ENCODE data around the gene PPM1H.
"Not testable (repeated sequence)": the region's sequence is repeated elsewhere in the genome, so short reads cannot be mapped to it uniquely, and the experiment has no call there.

Gene PPM1H

GRCh38 chr12:62943779-62944395 is 8.9 kb upstream of the PPM1H start:
- DNase-seq: no peak

DNA sequence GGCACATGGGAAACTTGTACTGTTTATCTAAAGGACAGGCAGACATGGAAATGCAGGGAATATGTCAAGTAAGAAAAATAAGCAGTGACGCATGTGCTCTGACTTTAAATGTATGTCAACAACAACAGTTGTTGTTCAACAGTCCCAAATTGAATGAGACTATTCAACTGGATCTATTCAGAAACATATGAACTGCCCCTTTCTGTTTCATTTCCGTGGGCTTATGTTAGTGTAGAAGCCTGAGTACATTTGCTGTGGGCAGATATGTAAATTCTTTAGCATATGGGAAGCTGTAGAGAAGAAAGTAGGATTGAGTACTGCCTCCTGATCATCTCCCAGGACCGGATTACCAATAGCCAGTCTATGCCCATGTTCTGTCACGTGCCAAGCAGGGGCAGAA is 7.4 kb upstream of the PPM1H start:
- not testable (repeated sequence) for DNase-seq

DNA sequence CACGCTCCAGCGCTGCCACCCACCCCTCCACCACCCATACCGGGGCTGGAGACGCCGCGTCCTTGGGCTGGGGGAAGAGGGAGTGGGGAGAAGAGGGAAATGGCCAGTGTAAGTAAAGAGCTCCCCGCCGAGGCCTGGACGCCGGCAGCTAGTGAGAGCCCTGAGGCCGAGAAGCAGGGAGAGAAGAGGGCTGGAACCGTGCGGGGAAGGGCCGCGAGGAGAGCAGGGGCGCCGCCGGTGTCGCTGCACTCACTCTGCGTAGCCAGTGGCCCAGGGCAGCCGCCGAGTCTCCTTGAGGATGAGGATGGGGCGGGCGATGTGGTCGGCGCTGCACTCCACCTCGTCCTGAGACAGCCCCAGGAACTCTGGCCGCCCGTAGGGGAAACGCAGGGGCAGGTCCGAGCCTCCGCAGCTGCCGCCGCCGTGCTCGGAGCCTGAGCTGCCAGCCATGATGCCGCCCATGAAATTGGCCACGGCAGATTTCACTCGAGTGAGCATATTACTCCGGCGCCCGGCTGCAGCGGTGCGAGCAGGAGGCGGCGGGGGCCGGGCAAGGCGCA is 631 bp downstream of the PPM1H start:
- peak; percentile 42 for DNase-seq

- no peak for DNase-seq
Measured at GRCh38 chr12:62933602-62934238, 1.2 kb downstream of the PPM1H start.

DNA sequence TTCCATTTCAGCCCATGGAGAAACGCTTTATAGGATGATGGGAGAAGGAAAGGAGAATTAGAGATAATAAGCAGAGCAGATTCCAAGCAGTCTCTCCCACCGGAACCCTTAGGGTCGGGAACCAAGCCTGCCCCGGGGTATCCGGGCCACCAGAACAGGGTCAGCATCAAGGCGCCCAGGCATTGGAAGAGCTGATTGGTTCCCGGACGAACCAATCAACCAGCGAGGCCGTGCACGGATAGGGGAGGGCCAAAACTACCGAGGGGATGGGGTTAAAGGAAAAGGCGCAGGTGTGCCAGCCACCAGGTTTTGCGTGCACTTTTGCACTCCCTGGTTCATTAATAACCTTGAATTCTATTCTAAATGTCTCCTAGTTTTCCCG is 1.7 kb downstream of the PPM1H start:
- DNase-seq: peak; percentile 78

DNA sequence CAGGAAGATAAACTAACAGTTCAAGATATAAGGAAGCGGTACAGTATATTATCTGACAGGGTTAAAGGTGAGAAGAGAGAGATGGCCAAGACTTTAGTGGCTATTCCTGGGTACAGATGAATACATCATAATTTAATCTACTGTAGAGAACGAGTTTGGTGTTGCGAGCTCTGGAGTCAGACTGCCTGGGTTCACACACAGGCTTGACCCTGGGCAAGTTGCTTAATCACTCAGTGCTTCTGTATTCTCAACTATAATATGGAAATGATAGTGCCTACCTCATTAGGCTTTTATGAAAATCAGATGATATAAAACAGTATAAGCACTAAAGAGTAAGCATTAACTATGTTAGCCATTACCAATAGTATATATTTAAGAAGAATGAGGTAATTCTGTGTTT is 3.5 kb downstream of the PPM1H start:
- DNase-seq: no peak

DNA sequence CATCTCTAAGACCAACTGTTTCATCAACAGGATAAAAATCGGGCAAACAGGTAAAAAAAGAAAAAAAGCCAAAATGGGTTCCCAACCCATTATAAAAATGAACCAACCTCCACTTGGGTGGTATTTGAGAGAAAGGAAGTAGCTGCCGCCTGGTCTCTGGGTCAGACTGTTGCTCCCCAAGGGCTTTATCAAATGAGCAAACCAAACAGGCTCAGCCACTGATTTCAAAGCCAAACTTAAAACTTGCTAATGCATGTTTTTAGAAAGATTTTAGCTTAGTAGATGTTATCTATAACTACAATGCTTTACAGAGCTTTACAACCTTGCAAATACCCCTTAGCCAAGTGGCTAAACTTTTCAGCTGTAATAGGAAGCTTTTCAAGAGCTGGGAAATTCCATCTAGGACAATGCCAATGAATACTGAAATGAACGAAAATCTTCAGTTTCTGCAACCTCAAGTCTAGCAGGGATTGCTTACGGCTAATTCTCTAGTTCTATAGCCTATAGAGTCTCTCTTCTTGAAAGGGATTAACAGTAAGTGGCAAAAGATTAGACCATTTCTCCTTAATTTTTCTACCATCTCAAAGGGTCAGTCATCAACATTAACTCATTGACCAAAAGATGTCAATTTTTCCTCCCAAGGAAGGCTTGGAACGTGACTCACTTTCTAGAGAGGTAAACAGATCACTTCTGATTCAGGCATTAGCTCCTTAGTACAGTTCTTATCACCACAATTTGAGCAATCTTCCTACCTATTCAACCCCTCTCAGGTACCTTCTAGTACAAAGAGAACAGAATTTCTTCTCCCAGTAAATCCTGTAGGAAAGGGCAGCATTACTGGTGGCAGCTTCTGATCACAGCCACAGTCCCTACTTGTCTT is 4.2 kb downstream of the PPM1H start:
- DNase-seq: no peak

DNA sequence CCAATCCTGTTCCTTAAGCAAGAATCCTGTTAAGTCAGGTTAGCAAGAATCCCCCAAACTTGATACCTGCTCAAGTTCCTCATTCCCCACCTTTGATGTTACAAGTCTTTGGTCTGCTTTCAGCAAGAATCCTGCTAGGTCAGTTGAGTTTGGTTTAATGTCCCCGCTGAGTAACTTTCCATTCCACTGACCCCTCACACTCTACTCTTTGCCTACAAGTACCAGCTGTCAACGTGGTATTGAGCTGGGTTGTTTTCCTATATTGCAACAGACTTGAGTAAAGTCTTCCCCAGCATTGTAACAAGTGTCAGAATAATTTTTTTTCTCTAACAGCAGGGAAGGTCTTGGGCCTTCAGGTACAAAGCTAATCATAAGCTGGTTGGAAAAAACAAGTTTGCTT is 6.3 kb downstream of the PPM1H start:
- DNase-seq: no peak

GRCh38 chr12:62925680-62926079 is 9.3 kb downstream of the PPM1H start:
- DNase-seq: no peak

DNA sequence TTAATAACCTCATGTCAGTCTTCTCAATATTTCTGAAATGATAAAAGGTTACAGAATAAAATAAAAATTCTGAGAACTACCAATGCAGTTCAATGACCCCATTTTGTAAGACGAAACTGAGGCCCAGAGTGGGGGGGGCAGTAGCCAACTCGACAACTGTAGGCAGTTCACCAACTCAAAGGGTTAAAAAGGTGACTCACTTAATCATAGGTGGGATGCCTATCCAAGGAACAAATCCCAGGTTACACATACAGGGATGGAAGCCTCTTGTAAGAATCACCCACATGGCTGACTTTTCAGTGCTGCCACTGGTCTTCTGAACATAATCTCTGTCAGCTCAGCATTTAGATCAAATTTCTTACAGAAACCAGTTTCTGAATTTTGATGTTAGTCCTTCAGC is 10.9 kb downstream of the PPM1H start:
- DNase-seq: no peak

DNA sequence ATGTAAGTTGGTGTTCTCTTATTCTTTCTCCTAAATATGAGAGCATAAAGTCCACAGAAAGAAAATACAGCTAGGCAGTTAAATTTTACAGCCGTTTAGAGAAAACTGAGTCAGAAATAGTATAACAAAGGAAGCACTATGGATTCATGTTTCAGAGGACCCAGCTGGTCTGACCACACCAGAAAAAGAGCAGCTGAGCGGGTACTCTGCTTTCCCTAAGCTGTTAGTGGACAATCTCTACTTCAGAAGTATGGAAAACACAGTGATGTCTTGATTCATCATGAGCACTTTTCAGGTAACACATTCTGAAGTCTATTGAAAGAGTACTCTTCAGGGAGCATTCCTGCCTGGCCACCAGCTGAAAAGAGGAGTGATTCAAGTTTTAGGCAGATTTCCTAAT is 12.4 kb downstream of the PPM1H start:
- DNase-seq: peak; percentile 21

GRCh38 chr12:62919838-62920237 is 15.1 kb downstream of the PPM1H start:
- peak; percentile 91 for DNase-seq

- DNase-seq: no peak
Measured at GRCh38 chr12:62917926-62918325, 17.0 kb downstream of the PPM1H start.

- peak; percentile 87 for DNase-seq
Measured at GRCh38 chr12:62916632-62917425, 18.1 kb downstream of the PPM1H start.

DNA sequence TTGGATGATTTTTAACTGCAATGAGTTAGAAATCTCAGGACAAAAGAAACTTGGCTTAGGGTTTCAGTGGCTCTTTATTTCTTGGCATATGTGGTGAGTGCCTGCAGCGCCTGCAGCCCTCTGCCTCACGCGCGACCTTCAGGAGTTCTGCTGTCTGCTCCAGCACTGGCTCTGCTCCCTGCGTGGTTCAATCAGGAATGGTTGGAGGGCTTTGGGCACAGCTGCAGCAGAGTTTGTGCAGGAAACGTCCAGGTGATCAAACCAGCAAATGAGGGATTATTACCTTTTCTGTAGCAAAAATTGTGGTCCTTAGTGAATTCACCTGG is 19.8 kb downstream of the PPM1H start:
- DNase-seq: peak; percentile 43

DNA sequence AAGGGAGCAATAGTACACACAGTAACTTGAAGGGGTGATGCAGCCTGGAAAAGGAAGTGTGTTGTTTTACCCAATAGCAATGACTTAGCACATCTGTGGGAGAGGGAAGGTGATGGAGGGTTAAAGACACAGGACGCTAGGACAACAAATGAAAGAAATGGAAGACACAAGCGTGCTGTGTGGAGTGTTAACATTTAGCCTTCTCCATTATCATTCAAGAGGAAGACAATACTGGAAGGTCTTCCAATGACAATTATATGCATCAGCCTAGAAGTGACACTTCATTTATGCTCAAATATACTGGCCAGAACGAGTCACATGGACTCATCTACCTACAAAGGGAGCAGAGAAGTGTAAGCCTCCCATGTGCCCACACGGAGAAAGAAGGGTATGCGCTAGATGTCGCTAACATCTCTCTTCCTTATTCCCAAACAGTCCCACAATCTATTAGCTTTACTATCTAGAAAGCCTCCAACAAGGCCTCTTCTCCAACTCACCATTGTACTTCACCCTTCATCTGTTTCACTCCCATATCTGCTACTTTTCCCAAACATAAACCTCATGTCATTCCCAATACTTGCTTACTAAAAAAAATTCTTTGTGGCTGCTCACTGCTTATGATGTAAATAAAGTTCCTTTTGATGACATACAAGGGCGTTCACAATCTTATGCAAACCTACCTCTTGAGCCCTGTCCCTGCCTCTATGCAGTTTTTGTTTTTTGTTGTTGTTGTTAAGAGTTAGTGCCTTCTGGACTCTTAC is 20.3 kb downstream of the PPM1H start:
- no peak for DNase-seq

DNA sequence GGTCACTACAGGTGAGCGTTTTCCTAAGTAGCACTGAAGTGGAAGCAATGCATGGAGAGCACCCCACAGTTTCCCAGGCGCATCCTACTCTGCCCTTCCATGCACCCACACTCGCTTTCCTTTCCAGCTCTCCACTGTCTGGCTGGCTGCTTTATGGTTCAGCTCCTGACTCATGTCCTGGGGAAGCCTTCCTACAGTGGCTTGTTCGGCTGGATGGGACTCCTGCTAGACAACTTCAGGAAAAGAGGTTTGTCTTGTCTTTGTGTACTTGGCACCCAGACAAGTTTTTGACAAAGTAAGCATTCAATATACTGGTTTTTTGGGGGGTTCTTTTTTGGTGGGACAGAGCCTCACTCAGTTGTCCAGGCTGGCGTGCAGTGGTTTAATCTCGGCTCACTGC is 21.6 kb downstream of the PPM1H start:
- no peak for DNase-seq

DNA sequence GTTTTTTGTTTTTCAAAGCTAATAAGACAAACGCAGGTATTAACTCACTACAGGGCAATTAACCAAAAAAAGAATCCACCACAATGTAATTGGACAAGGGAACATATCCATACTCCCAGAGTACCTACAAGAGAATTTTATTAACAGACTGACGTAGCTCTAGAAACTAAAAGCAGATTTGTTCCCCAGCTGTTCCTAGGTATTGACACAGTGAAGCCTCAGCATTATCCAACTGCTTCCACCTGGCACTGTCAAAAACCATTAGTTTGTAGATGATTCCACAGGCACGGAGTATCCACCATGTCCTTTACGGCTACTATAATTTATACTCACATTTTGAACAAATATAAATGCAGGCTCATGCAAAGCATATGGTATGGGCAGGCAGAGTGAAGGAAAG is 22.3 kb downstream of the PPM1H start:
- no peak for DNase-seq

GRCh38 chr12:62911286-62911685 is 23.7 kb downstream of the PPM1H start:
- DNase-seq: no peak

- DNase-seq: peak; percentile 14
Measured at GRCh38 chr12:62910549-62911169, 24.3 kb downstream of the PPM1H start.

- DNase-seq: no peak
Measured at GRCh38 chr12:62909340-62909739, 25.6 kb downstream of the PPM1H start.

DNA sequence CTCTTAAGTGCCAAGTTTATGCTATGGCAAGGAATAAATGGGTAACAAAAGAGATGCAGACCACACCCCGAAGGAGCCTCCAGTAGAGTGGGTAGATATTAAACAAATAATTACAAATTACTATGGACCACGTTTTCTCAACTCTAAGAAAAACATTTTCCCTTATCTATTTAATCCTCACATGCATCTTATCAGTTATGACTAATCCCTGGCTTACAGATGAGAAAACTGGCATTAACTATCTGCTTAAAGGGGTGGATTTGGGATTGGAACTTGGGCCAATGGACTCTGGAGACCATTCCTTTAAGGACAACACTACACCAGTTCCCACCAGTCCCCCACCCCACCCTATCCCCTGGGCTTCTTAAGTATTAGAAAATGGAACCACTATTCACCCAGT is 26.3 kb downstream of the PPM1H start:
- DNase-seq: no peak

Measured in NCI-H1092 treated with DMSO at 0.1 percent for 48 hours (cell line).